H1 (cell line): ENCODE measurements around the gene IQCN. TPM values are rescaled to one million over a fixed set of nuclear protein-coding genes. Genes with fewer than 3 reads are reported as not detected.

ENCODE experiments used
- CTCF ChIA-PET: fragments of 300-600 bp; sonication (Branson Sonifier 250); formaldehyde crosslinking; loops from one replicate; lab custom pipeline; 2021; ENCODE audit not compliant: partially characterized antibody; lab: Charles Lee
- POLR2A ChIA-PET: fragments of 300-600 bp; sonication (Branson Sonifier 250); formaldehyde crosslinking; loops from one replicate; lab custom pipeline; 2021; ENCODE audit warnings: inconsistent platforms; ENCODE audit not compliant: partially characterized antibody; lab: Charles Lee
- DNase-seq, 2 experiments: peaks; one replicate each; pipeline versions ENCODE4 v3.0.0 to v3.0.0-alpha.2; 2010 to 2022; ENCODE audit warnings: low spot score in 2 of 2, low read depth in 1 of 2, mixed read lengths in 1 of 2
- FAIRE-seq: peaks from 2 replicates; lab custom pipeline; 2011; peaks lifted over from hg19 to GRCh38; lab: Jason Lieb, UNC
- H2AFZ ChIP-seq: 2 replicates; pipeline ENCODE4 v1.8.1; 2012; ENCODE audit warnings: low read length, inconsistent platforms
- H2AK5ac ChIP-seq: 2 replicates; pipeline ENCODE4 v1.6.1; 2013; ENCODE audit warnings: low read depth, low read length
- H2BK120ac ChIP-seq: replicated peaks from 2 replicates; pipeline ENCODE3; 2013; ENCODE audit warnings: low read depth, low read length, inconsistent platforms
- H2BK12ac ChIP-seq: 2 replicates; pipeline ENCODE4 v1.6.1; 2013; ENCODE audit warnings: low read depth, low read length
- H2BK15ac ChIP-seq: 2 replicates; pipeline ENCODE4 v1.6.1; 2013; ENCODE audit warnings: low read length
- H2BK20ac ChIP-seq: 2 replicates; pipeline ENCODE4 v1.6.1; 2013; ENCODE audit warnings: low read length
- H2BK5ac ChIP-seq: 2 replicates; pipeline ENCODE4 v1.6.1; 2013; ENCODE audit warnings: low read depth, low read length
- H3K14ac ChIP-seq: 2 replicates; pipeline ENCODE4 v1.6.1; 2013; ENCODE audit warnings: inconsistent platforms; ENCODE audit not compliant: insufficient read length
- H3K18ac ChIP-seq: 2 replicates; pipeline ENCODE4 v1.6.1; 2013; ENCODE audit warnings: low read length; ENCODE audit errors: extremely low read depth
- H3K23ac ChIP-seq: 2 replicates; pipeline ENCODE4 v1.6.1; 2013; ENCODE audit warnings: inconsistent platforms; ENCODE audit not compliant: insufficient read length
- H3K23me2 ChIP-seq: 2 replicates; pipeline ENCODE4 v1.6.1; 2013; ENCODE audit warnings: low read depth, low read length
- H3K27ac ChIP-seq: 2 replicates; pipeline ENCODE4 v1.6.1; 2011; ENCODE audit warnings: low read depth, low read length, inconsistent platforms
- H3K27me3 ChIP-seq, 4 experiments: replicated peaks in 1 of 4; 1 replicate in 1 of 4; 2 replicates in 3 of 4; pipeline versions ENCODE4 v1.6.1 to v1.8.1; 2011 to 2013; ENCODE audit warnings: low read length in 3 of 4, mild to moderate bottlenecking in 3 of 4, inconsistent platforms in 2 of 4, mixed read lengths in 2 of 4, moderate library complexity in 1 of 4; ENCODE audit not compliant: control insufficient read depth in 3 of 4, insufficient read depth in 3 of 4; ENCODE audit errors: extremely low read depth in 1 of 4
- H3K36me3 ChIP-seq, 4 experiments: 2 replicates each; pipeline versions ENCODE4 v1.6.1 to v1.8.1; 2011 to 2013; ENCODE audit warnings: mild to moderate bottlenecking in 4 of 4, low read length in 3 of 4, moderate library complexity in 2 of 4, control low read depth in 1 of 4, inconsistent platforms in 1 of 4; ENCODE audit not compliant: insufficient read depth in 4 of 4, control insufficient read depth in 2 of 4
- H3K4ac ChIP-seq: replicated peaks from 2 replicates; pipeline ENCODE3; 2013; ENCODE audit warnings: low read length, low read depth, mixed read lengths, inconsistent platforms; ENCODE audit not compliant: insufficient read length
- H3K4me1 ChIP-seq, 4 experiments: replicated peaks in 1 of 4; 1 replicate in 1 of 4; 2 replicates in 3 of 4; pipeline versions ENCODE4 v1.6.1 to v1.8.1; 2011 to 2013; ENCODE audit warnings: low read length in 3 of 4, inconsistent platforms in 2 of 4, mixed read lengths in 1 of 4; ENCODE audit not compliant: insufficient read depth in 4 of 4, control insufficient read depth in 3 of 4
- H3K4me2 ChIP-seq, 2 experiments: 2 replicates each; pipeline versions ENCODE4 v1.6.1 to v1.8.1; 2011 to 2013; ENCODE audit warnings: low read depth in 2 of 2, low read length in 2 of 2, control low read depth in 1 of 2, inconsistent platforms in 1 of 2, mild to moderate bottlenecking in 1 of 2; ENCODE audit not compliant: insufficient read depth in 1 of 2
- H3K4me3 ChIP-seq, 4 experiments: fragments of 200-600, 300-600 bp in 1 of 4; sonication (generic), shearing (Covaris generic), sonication (Bioruptor Twin) in 1 of 4; 2 replicates each; pipeline versions ENCODE4 v1.5.1 to v1.8.1; 2011 to 2016; ENCODE audit warnings: low read length in 4 of 4, low read depth in 3 of 4, control low read depth in 2 of 4, inconsistent platforms in 2 of 4, mild to moderate bottlenecking in 2 of 4, mixed read lengths in 1 of 4, moderate library complexity in 1 of 4; ENCODE audit not compliant: insufficient read depth in 2 of 4; ENCODE audit errors: extremely low read depth in 1 of 4
- H3K56ac ChIP-seq: replicated peaks from 2 replicates; pipeline ENCODE3; 2013; ENCODE audit warnings: low read depth, mild to moderate bottlenecking, mixed read lengths, low read length, inconsistent platforms; ENCODE audit not compliant: insufficient read length
- H3K79me1 ChIP-seq: 2 replicates; pipeline ENCODE4 v1.6.1; 2013; ENCODE audit warnings: low read depth, low read length, control low read depth
- H3K79me2 ChIP-seq, 2 experiments: 2 replicates each; pipeline versions ENCODE4 v1.6.1 to v1.8.1; 2012 to 2013; ENCODE audit warnings: low read length in 2 of 2, mild to moderate bottlenecking in 2 of 2, inconsistent platforms in 1 of 2; ENCODE audit not compliant: insufficient read depth in 2 of 2, control insufficient read depth in 1 of 2
- H3K9ac ChIP-seq, 4 experiments: replicated peaks in 1 of 4; 1 replicate in 1 of 4; 2 replicates in 3 of 4; pipeline versions ENCODE4 v1.6.1 to v1.8.1; 2011 to 2013; ENCODE audit warnings: low read depth in 3 of 4, low read length in 3 of 4, control low read depth in 2 of 4, mild to moderate bottlenecking in 2 of 4, moderate library complexity in 2 of 4, inconsistent platforms in 1 of 4; ENCODE audit errors: extremely low read depth in 1 of 4
- H3K9me3 ChIP-seq, 2 experiments: 2 replicates each; pipeline versions ENCODE4 v1.6.1 to v1.8.1; 2012 to 2013; ENCODE audit warnings: mild to moderate bottlenecking in 2 of 2, moderate library complexity in 2 of 2, control low read depth in 1 of 2, inconsistent platforms in 1 of 2, low read depth in 1 of 2, low read length in 1 of 2, mixed read lengths in 1 of 2; ENCODE audit not compliant: insufficient read depth in 2 of 2
- H4K20me1 ChIP-seq, 2 experiments: replicated peaks in 1 of 2; 2 replicates each; pipeline versions ENCODE3 to v1.8.1; 2011 to 2013; ENCODE audit warnings: inconsistent platforms in 2 of 2, low read length in 2 of 2, mild to moderate bottlenecking in 1 of 2; ENCODE audit not compliant: insufficient read depth in 2 of 2, control insufficient read depth in 1 of 2
- H4K5ac ChIP-seq: 2 replicates; pipeline ENCODE4 v1.6.1; 2013; ENCODE audit warnings: low read length, low read depth, mixed read lengths, inconsistent platforms; ENCODE audit not compliant: insufficient read length
- H4K8ac ChIP-seq: 2 replicates; pipeline ENCODE4 v1.8.0; 2013; ENCODE audit warnings: mild to moderate bottlenecking, moderate library complexity, low read length, inconsistent platforms; ENCODE audit not compliant: insufficient read depth; ENCODE audit errors: extremely low read depth
- H4K91ac ChIP-seq: replicated peaks from 2 replicates; pipeline ENCODE3; 2013; ENCODE audit warnings: low read length, mixed read lengths, inconsistent platforms; ENCODE audit not compliant: insufficient read length
- ASH2L ChIP-seq: fragments of 200-600, 300-600 bp; sonication (generic); IDR thresholded peaks from one replicate; pipeline ENCODE4 v1.7.1; 2017; ENCODE audit warnings: low read length
- CTCF ChIP-seq, 3 experiments: IDR thresholded peaks; 1 replicate in 2 of 3; 2 replicates in 1 of 3; pipeline versions ENCODE4 v1.5.1 to v1.6.1; 2011; ENCODE audit warnings: low read length in 3 of 3, mild to moderate bottlenecking in 3 of 3, inconsistent platforms in 2 of 3, low read depth in 1 of 3, moderate library complexity in 1 of 3; ENCODE audit not compliant: insufficient read depth in 1 of 3; ENCODE audit errors: control extremely low read depth in 1 of 3
- KDM1A ChIP-seq: fragments of 200-600, 300-600 bp; sonication (generic); IDR thresholded peaks from 2 replicates; pipeline ENCODE4 v1.7.1; 2016; ENCODE audit warnings: mild to moderate bottlenecking, low read length, borderline replicate concordance
- KDM4A ChIP-seq: IDR thresholded peaks from one replicate; pipeline ENCODE4 v1.7.1; 2012; ENCODE audit warnings: low read depth, mild to moderate bottlenecking, moderate library complexity, low read length, inconsistent platforms; ENCODE audit not compliant: severe bottlenecking
- NANOG ChIP-seq: IDR thresholded peaks from 2 replicates; pipeline ENCODE4 v1.6.1; 2011; ENCODE audit warnings: low read length, low read depth, mild to moderate bottlenecking, inconsistent platforms; ENCODE audit not compliant: insufficient read depth, poor library complexity, severe bottlenecking
- NRF1 ChIP-seq: IDR thresholded peaks from 2 replicates; pipeline ENCODE4 v1.6.1; 2011; ENCODE audit warnings: mild to moderate bottlenecking, low read depth, low read length, improper control_type of control experiment
- SIRT6 ChIP-seq: IDR thresholded peaks from one replicate; pipeline ENCODE4 v1.7.1; 2012; ENCODE audit warnings: low read length, inconsistent platforms
- SP1 ChIP-seq: IDR thresholded peaks from 2 replicates; pipeline ENCODE4 v1.6.1; 2011; ENCODE audit warnings: low read depth, low read length
- SUZ12 ChIP-seq: fragments of 200-600 bp; sonication (generic); IDR thresholded peaks from 2 replicates; pipeline ENCODE4 v1.6.1; 2012; ENCODE audit warnings: mild to moderate bottlenecking, inconsistent platforms, low read length, moderate library complexity, mixed read lengths
- WGBS, 2 experiments: shearing (Covaris generic) in 1 of 2; methylation state at CpG; one replicate each; pipeline versions ENCODE4 v1.1.6 to v1.1.7; 2013 to 2015; ENCODE audit warnings: low lambda C conversion rate in 2 of 2, mixed read lengths in 2 of 2, inconsistent platforms in 1 of 2, low coverage in 1 of 2, missing lambda C conversion rate in 1 of 2; ENCODE audit not compliant: insufficient replicate concordance in 2 of 2, insufficient coverage in 1 of 2, insufficient read length in 1 of 2; ENCODE audit errors: extremely low coverage in 1 of 2, missing lambda C conversion rate in 1 of 2; 5-methylcytosine and 5-hydroxymethylcytosine counted together
- polyA plus RNA-seq, 7 experiments: library from polyadenylated mRNA; depleted of rRNA in 3 of 7; stranded (reverse) in 5 of 7; unstranded in 2 of 7; fragments of >200 nt in 5 of 7; fragments of 200-250 nt in 2 of 7; gene quantifications; 1 replicate in 5 of 7; 2 replicates in 1 of 7; 4 replicates in 1 of 7; pipeline versions ENCODE4 v1.2.1 to v1.2.3, GENCODE V29; 2011 to 2013; ENCODE audit warnings: missing spikeins in 2 of 7, mixed read lengths in 2 of 7
- total RNA-seq: library from RNA; stranded (reverse); fragmentation: NEBNext Ultra II Directional; extraction: Animal tissue kit (Norgen Biotek cat#: 25700); gene quantifications from 2 replicates; pipeline ENCODE4 v1.2.1, GENCODE V29; 2021

Gene IQCN
- total and polyA plus RNA-seq, 2 of the 8 experiments (the other 6 are each of a cell fraction or from before 2014, with no cell fraction given): 0.36 to 1.0 TPM

GRCh38 chr19:18286973-18287635 is 12.9 kb upstream of the IQCN start:
- peak overlapping the region; percentile 13; the same call in 1 of the 2 replicates for H3K18ac ChIP-seq
- no peak overlapping the region for H3K23ac ChIP-seq
- peak; percentile 1 for TF ChIP-seq ASH2L
- no peak for TF ChIP-seq CTCF (IDR thresholded peaks at IDR 0.05; ENCODE audit: control extremely low read depth in 1 of 3, insufficient read depth in 1 of 3, low read depth in 1 of 3, low read length in 3 of 3)
- TF ChIP-seq KDM1A: peak; percentile 97
- TF ChIP-seq SP1: no peak
- TF ChIP-seq SUZ12: no peak
- no peak for TF ChIP-seq SIRT6
- TF ChIP-seq KDM4A: peak; percentile 23
- no peak for TF ChIP-seq NANOG
- no peak for TF ChIP-seq NRF1
- H3K4ac ChIP-seq: peak overlapping the region; percentile 65
- H4K91ac ChIP-seq: no peak overlapping the region
- no peak overlapping the region for H2AFZ ChIP-seq
- H3K9ac ChIP-seq: no peak overlapping the region
- no peak overlapping the region; the same call in 1 of the 2 replicates for H4K8ac ChIP-seq
- 0 out of 2 replicates have a peak overlapping the region, but pooled peaks have one; percentile 40 for H2AK5ac ChIP-seq
- H2BK120ac ChIP-seq: no peak overlapping the region
- DNase-seq (no peak), FAIRE-seq (no peak)
- POLR2A ChIA-PET: interaction anchor here (0.5 to 2.3 kb wide), 6 partner anchors 9 to 108 kb away, joined by 3 to 12 read pairs (median 4); partner anchors contain the start of gene LSM4
- peak overlapping the region; percentile 61 to 63 for H3K4me2 ChIP-seq
- no peak overlapping the region for H3K27ac ChIP-seq
- peaks cover 0 to 6% (median 0%) of the 10 kb centered on the region in 4 experiments; a peak in 3 of 7 replicates for H3K27me3 ChIP-seq
- H3K23me2 ChIP-seq: peaks cover 18% of the 10 kb centered on the region
- H2BK15ac ChIP-seq: no peak overlapping the region
- H4K5ac ChIP-seq: no peak overlapping the region
- H3K4me1 ChIP-seq: peaks cover 4 to 25% (median 16%) of the 10 kb centered on the region in 4 experiments
- peak overlapping the region; percentile 84; the same call in 1 of the 2 replicates for H2BK12ac ChIP-seq
- 0 out of 2 replicates have a peak overlapping the region, but pooled peaks have one; percentile 73 for H2BK5ac ChIP-seq
- CTCF ChIA-PET: interaction anchor here (1.7 to 2.3 kb wide), 3 partner anchors 9 to 42 kb away, joined by 6 to 15 read pairs (median 14); no protein-coding TSS in a partner anchor
- 24% methylated on average over 21 of the region's 21 CpGs; no CpG with 5 or more reads in 1 of the 2 experiments for WGBS, 2 experiments
- H3K56ac ChIP-seq: no peak overlapping the region
- no peak overlapping the region for H3K14ac ChIP-seq
- no peak overlapping the region for H2BK20ac ChIP-seq
- no peaks in the 10 kb centered on the region for H3K9me3 ChIP-seq
- no peaks in the 10 kb centered on the region for H3K79me1 ChIP-seq
- peak overlapping the region; percentile 7 to 52 (median 25); a peak in 5 of 8 replicates for H3K4me3 ChIP-seq
- no peaks in the 10 kb centered on the region for H4K20me1 ChIP-seq
- no peaks in the 10 kb centered on the region for H3K79me2 ChIP-seq
- no peaks in the 10 kb centered on the region for H3K36me3 ChIP-seq
